Neural progenitor cell (in vitro differentiated cells): Measurements from ENCODE around the gene TNFRSF11A. TPM values are rescaled to one million over a fixed set of nuclear protein-coding genes. Genes with fewer than 3 reads are reported as not detected.

Source experiments
- DNase-seq: peaks from one replicate; pipeline ENCODE4 v3.0.0-alpha.2; 2016; ENCODE audit warnings: low spot score
- H2AFZ ChIP-seq: fragments of 200-600 bp; sonication (generic); replicated peaks from 2 replicates; pipeline ENCODE4 v1.6.1; 2016; ENCODE audit warnings: antibody characterized with exemption
- H3F3A ChIP-seq: fragments of 200-600 bp; sonication (generic); 2 replicates; pipeline ENCODE4 v1.6.1; 2016; ENCODE audit warnings: antibody characterized with exemption, low read depth
- H3K27ac ChIP-seq: fragments of 200-600 bp; sonication (generic); 2 replicates; pipeline ENCODE4 v1.5.1; 2016; ENCODE audit warnings: mild to moderate bottlenecking
- H3K27me3 ChIP-seq: fragments of 200-600 bp; sonication (generic); 2 replicates; pipeline ENCODE4 v1.6.1; 2016; ENCODE audit warnings: mild to moderate bottlenecking, moderate library complexity
- H3K36me3 ChIP-seq: fragments of 200-600 bp; sonication (generic); 2 replicates; pipeline ENCODE4 v1.5.1; 2016
- H3K4me1 ChIP-seq: fragments of 200-600 bp; sonication (generic); 2 replicates; pipeline ENCODE4 v1.6.1; 2016; ENCODE audit warnings: mixed run types
- H3K4me2 ChIP-seq: fragments of 200-600 bp; sonication (generic); 2 replicates; pipeline ENCODE4 v1.6.1; 2016
- H3K4me3 ChIP-seq: fragments of 200-600 bp; sonication (generic); 2 replicates; pipeline ENCODE4 v1.5.1; 2016
- H3K79me2 ChIP-seq: fragments of 200-600 bp; sonication (generic); 2 replicates; pipeline ENCODE4 v1.6.1; 2016; ENCODE audit warnings: low read depth
- H3K9ac ChIP-seq: fragments of 200-600 bp; sonication (generic); 2 replicates; pipeline ENCODE4 v1.6.1; 2016
- H3K9me3 ChIP-seq: fragments of 200-600 bp; sonication (generic); 2 replicates; pipeline ENCODE4 v1.5.1; 2016; ENCODE audit warnings: low read depth
- H4K20me1 ChIP-seq: fragments of 200-600 bp; sonication (generic); 2 replicates; pipeline ENCODE4 v1.6.1; 2016; ENCODE audit warnings: low read depth
- H3K27ac Mint-ChIP-seq: 3 replicates; pipeline ENCODE4 v1.8.0; 2021; ENCODE audit warnings: mixed read lengths
- H3K27me3 Mint-ChIP-seq: 2 replicates; pipeline ENCODE4 v1.8.0; 2022; ENCODE audit warnings: low read depth, mild to moderate bottlenecking, inconsistent platforms, moderate library complexity, mixed read lengths; ENCODE audit not compliant: insufficient read depth
- H3K36me3 Mint-ChIP-seq: 3 replicates; pipeline ENCODE4 v1.8.0; 2021; ENCODE audit warnings: mixed read lengths
- H3K4me1 Mint-ChIP-seq: 3 replicates; pipeline ENCODE4 v1.8.0; 2021; ENCODE audit warnings: mixed read lengths
- H3K4me3 Mint-ChIP-seq: 3 replicates; pipeline ENCODE4 v1.8.0; 2021; ENCODE audit warnings: mild to moderate bottlenecking, moderate library complexity, mixed read lengths
- H3K9me3 Mint-ChIP-seq: 3 replicates; pipeline ENCODE4 v1.8.0; 2020; ENCODE audit warnings: mixed read lengths
- EZH2 ChIP-seq: fragments of 200-600 bp; sonication (generic); IDR thresholded peaks from 2 replicates; pipeline ENCODE4 v1.6.1; 2017; ENCODE audit warnings: antibody characterized with exemption, mild to moderate bottlenecking, moderate library complexity
- EZH2phosphoT487 ChIP-seq: fragments of 200-600 bp; sonication (generic); IDR thresholded peaks from 2 replicates; pipeline ENCODE4 v1.6.1; 2017; ENCODE audit warnings: antibody characterized with exemption
- total RNA-seq: library from RNA; depleted of rRNA; stranded (reverse); fragments of >200 nt; gene quantifications from 2 replicates; pipeline ENCODE4 v1.2.3, GENCODE V29; 2015; ENCODE audit warnings: low replicate concordance
- TF ChIP-seq, protein P1 (sequence below): fragments of 200-600 bp; sonication (generic); IDR thresholded peaks from 2 replicates; pipeline ENCODE4 v1.5.1; 2017; ENCODE audit warnings: antibody characterized with exemption, mild to moderate bottlenecking

Gene TNFRSF11A
- total RNA-seq, 1 donor from 2014 or later: 0.47 TPM

DNA sequence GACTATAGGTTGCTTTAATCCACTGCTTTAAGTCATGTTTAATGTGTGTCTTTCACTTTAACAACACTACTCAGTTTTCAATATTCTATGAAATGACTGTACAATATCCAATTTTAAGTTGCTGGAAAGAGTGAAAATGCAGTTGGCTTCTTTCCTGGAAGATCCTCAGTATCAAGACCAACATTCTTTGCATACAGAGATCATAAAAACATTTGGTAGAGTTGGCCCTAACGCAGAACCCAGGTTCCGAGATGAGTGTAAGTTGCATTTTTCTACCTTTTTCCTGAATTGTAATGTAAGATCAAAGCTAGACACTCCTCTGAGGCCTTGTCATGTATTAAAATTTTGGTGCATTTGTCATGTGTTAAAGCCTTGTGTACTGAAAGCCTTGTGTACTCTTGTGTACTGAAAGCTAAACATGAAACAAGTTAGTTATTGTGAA lies 42.9 kb upstream of the TNFRSF11A start:
- H3K79me2 ChIP-seq: no peaks in the 10 kb centered on the region
- peaks cover 20% of the 10 kb centered on the region for H3K36me3 Mint-ChIP-seq
- H3K9me3 Mint-ChIP-seq: no peaks in the 10 kb centered on the region
- no peaks in the 10 kb centered on the region for H4K20me1 ChIP-seq
- H3K4me2 ChIP-seq: no peak overlapping the region
- H3K36me3 ChIP-seq: no peaks in the 10 kb centered on the region
- H3F3A ChIP-seq: peaks cover 5% of the 10 kb centered on the region
- no peak for DNase-seq
- H3K27me3 ChIP-seq: no peaks in the 10 kb centered on the region
- peaks cover 3% of the 10 kb centered on the region for H3K27me3 Mint-ChIP-seq
- H3K9ac ChIP-seq: no peak overlapping the region
- H3K4me1 Mint-ChIP-seq: peaks cover 4% of the 10 kb centered on the region
- H3K27ac Mint-ChIP-seq: no peak overlapping the region
- TF ChIP-seq EZH2phosphoT487: no peak
- TF ChIP-seq, protein P1, sequence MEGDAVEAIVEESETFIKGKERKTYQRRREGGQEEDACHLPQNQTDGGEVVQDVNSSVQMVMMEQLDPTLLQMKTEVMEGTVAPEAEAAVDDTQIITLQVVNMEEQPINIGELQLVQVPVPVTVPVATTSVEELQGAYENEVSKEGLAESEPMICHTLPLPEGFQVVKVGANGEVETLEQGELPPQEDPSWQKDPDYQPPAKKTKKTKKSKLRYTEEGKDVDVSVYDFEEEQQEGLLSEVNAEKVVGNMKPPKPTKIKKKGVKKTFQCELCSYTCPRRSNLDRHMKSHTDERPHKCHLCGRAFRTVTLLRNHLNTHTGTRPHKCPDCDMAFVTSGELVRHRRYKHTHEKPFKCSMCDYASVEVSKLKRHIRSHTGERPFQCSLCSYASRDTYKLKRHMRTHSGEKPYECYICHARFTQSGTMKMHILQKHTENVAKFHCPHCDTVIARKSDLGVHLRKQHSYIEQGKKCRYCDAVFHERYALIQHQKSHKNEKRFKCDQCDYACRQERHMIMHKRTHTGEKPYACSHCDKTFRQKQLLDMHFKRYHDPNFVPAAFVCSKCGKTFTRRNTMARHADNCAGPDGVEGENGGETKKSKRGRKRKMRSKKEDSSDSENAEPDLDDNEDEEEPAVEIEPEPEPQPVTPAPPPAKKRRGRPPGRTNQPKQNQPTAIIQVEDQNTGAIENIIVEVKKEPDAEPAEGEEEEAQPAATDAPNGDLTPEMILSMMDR: no peak
- TF ChIP-seq EZH2: no peak
- no peaks in the 10 kb centered on the region for H3K9me3 ChIP-seq
- H3K27ac ChIP-seq: no peak overlapping the region
- no peak overlapping the region for H2AFZ ChIP-seq
- peaks cover 12% of the 10 kb centered on the region for H3K4me1 ChIP-seq
- no peak overlapping the region for H3K4me3 Mint-ChIP-seq
- no peak overlapping the region for H3K4me3 ChIP-seq

DNA sequence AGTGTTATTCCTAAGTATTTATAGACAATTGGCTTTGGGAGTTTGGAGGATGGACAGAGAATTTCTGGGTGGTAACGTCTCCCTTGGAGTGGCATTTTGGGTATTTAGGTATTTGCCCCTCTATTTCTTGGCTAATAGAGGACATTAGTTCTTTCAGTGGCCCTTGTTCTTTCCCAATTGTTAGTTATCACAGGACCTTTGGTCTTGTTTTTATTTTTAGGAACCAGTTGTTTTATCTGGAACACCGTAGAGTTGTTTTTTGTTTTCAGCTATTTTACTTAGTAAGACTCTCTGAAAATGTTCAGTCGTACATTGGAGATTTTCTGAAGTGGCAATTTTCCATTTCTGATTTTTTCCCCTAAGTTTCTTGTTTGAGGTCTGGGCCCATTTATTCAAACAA lies 40.5 kb upstream of the TNFRSF11A start:
- no peak overlapping the region for H3K9ac ChIP-seq
- H3K79me2 ChIP-seq: no peaks in the 10 kb centered on the region
- H4K20me1 ChIP-seq: no peaks in the 10 kb centered on the region
- no peak for DNase-seq
- H3K4me3 ChIP-seq: no peak overlapping the region
- TF ChIP-seq, protein P1: no peak
- no peak for TF ChIP-seq EZH2phosphoT487
- TF ChIP-seq EZH2: no peak
- no peak overlapping the region for H3K27ac ChIP-seq
- Mint-ChIP-seq H3K27ac (no peak overlapping the region), H3K4me3 (no peak overlapping the region), H3K27me3 (peaks cover 3% of the 10 kb centered on the region), H3K4me1 (peaks cover 1% of the 10 kb centered on the region), H3K9me3 (no peaks in the 10 kb centered on the region), H3K36me3 (peaks cover 20% of the 10 kb centered on the region)
- no peaks in the 10 kb centered on the region for H3K27me3 ChIP-seq
- H3K36me3 ChIP-seq: peaks cover 5% of the 10 kb centered on the region
- H3K4me1 ChIP-seq: peaks cover 3% of the 10 kb centered on the region
- no peak overlapping the region for H3K4me2 ChIP-seq
- H3K9me3 ChIP-seq: no peaks in the 10 kb centered on the region
- H2AFZ ChIP-seq: no peak overlapping the region
- H3F3A ChIP-seq: no peaks in the 10 kb centered on the region

DNA sequence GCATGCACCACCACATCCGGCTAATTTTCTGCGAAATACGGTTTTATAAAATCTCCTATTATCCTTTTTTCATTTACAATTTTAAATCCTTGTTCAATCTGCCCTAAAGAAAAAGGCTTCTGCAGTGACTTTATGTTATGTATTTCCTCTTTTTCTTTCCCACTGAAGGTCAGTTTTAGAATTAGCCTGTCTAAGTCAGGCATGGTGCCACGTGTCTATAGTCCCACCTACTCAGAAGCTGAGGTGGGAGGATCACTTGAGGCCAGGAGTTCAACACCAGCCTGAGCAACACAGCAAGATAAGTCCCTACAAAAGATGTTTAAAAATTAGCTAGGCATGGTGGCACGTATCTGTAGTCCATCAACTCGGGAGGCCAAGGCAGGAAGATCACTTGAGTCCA lies 39.8 kb upstream of the TNFRSF11A start:
- Histone ChIP-seq H3K4me2 (no peak overlapping the region), H3K36me3 (peaks cover 5% of the 10 kb centered on the region), H2AFZ (no peak overlapping the region), H4K20me1 (no peaks in the 10 kb centered on the region), H3K9ac (no peak overlapping the region), H3K4me3 (no peak overlapping the region), H3K27me3 (no peaks in the 10 kb centered on the region), H3F3A (no peaks in the 10 kb centered on the region), H3K4me1 (no peaks in the 10 kb centered on the region), H3K27ac (no peak overlapping the region), H3K79me2 (no peaks in the 10 kb centered on the region), H3K9me3 (no peaks in the 10 kb centered on the region)
- H3K27me3 Mint-ChIP-seq: peaks cover 3% of the 10 kb centered on the region
- no peak for DNase-seq
- no peak overlapping the region for H3K27ac Mint-ChIP-seq
- H3K36me3 Mint-ChIP-seq: peaks cover 20% of the 10 kb centered on the region
- TF ChIP-seq, protein P1: no peak
- no peak for TF ChIP-seq EZH2phosphoT487
- TF ChIP-seq EZH2: no peak
- no peak overlapping the region for H3K4me3 Mint-ChIP-seq
- H3K9me3 Mint-ChIP-seq: no peaks in the 10 kb centered on the region
- no peaks in the 10 kb centered on the region for H3K4me1 Mint-ChIP-seq
